ENCODE results near the gene CSH2. TPM values are rescaled to one million over a fixed set of nuclear protein-coding genes. Genes with fewer than 3 reads are reported as not detected.

Gene CSH2
- total RNA-seq, 6 experiments from 2014 or later: not detected

- TF ChIP-seq CTCF (IDR thresholded peaks at IDR 0.05): no peak
- DNase-seq: no peak
- Mint-ChIP-seq H3K36me3 (ENCODE audit: low read depth) (peaks cover 3% of the 10 kb centered on the region; the same call in 1 of the 2 replicates), H3K4me3 (no peak overlapping the region), H3K4me1 (ENCODE audit: low read depth) (peaks cover 33% of the 10 kb centered on the region), H3K27me3 (ENCODE audit: insufficient read depth) (peaks cover 2% of the 10 kb centered on the region; the same call in 1 of the 2 replicates), H3K27ac (no peak overlapping the region), H3K9me3 (no peaks in the 10 kb centered on the region)
Measured at GRCh38 chr17:63836811-63837210, 36.7 kb downstream of the CSH2 start.

GRCh38 chr17:63835167-63835720 lies 38.2 kb downstream of the CSH2 start:
- TF ChIP-seq CTCF (IDR thresholded peaks at IDR 0.05): no peak; the same call in 1 of the 2 replicates
- peaks cover 2% of the 10 kb centered on the region; the same call in 1 of the 2 replicates for H3K27me3 Mint-ChIP-seq (ENCODE audit: insufficient read depth)
- H3K9me3 Mint-ChIP-seq: no peaks in the 10 kb centered on the region
- DNase-seq: no peak
- no peak overlapping the region; the same call in 1 of the 2 replicates for H3K27ac Mint-ChIP-seq
- peaks cover 18% of the 10 kb centered on the region for H3K36me3 Mint-ChIP-seq (ENCODE audit: low read depth)
- no peak overlapping the region for H3K4me3 Mint-ChIP-seq
- H3K4me1 Mint-ChIP-seq (ENCODE audit: low read depth): peaks cover 20% of the 10 kb centered on the region

GRCh38 chr17:63834431-63835166 lies 38.9 kb downstream of the CSH2 start:
- no peaks in the 10 kb centered on the region for H3K9me3 Mint-ChIP-seq
- H3K4me1 Mint-ChIP-seq (ENCODE audit: low read depth): peaks cover 21% of the 10 kb centered on the region
- H3K27ac Mint-ChIP-seq: peak overlapping the region; percentile 79
- DNase-seq: peak; percentile 68
- peaks cover 25% of the 10 kb centered on the region for H3K36me3 Mint-ChIP-seq (ENCODE audit: low read depth)
- no peak overlapping the region for H3K4me3 Mint-ChIP-seq
- peak; percentile 70 for TF ChIP-seq CTCF (IDR thresholded peaks at IDR 0.05)
- peaks cover 2% of the 10 kb centered on the region; the same call in 1 of the 2 replicates for H3K27me3 Mint-ChIP-seq (ENCODE audit: insufficient read depth)

GRCh38 chr17:63833741-63834373 lies 39.6 kb downstream of the CSH2 start:
- Mint-ChIP-seq H3K4me1 (ENCODE audit: low read depth) (peaks cover 24% of the 10 kb centered on the region), H3K9me3 (no peaks in the 10 kb centered on the region), H3K27ac (no peak overlapping the region; the same call in 1 of the 2 replicates), H3K36me3 (ENCODE audit: low read depth) (peaks cover 27% of the 10 kb centered on the region), H3K27me3 (ENCODE audit: insufficient read depth) (peaks cover 2% of the 10 kb centered on the region; the same call in 1 of the 2 replicates), H3K4me3 (no peak overlapping the region)
- DNase-seq: no peak
- TF ChIP-seq CTCF (IDR thresholded peaks at IDR 0.05): no peak

- TF ChIP-seq CTCF (IDR thresholded peaks at IDR 0.05): no peak
- Mint-ChIP-seq H3K4me1 (ENCODE audit: low read depth) (peaks cover 24% of the 10 kb centered on the region), H3K27ac (no peak overlapping the region), H3K4me3 (no peak overlapping the region), H3K27me3 (ENCODE audit: insufficient read depth) (peaks cover 2% of the 10 kb centered on the region; the same call in 1 of the 2 replicates), H3K9me3 (no peaks in the 10 kb centered on the region), H3K36me3 (ENCODE audit: low read depth) (peaks cover 30% of the 10 kb centered on the region)
- no peak for DNase-seq
Measured at GRCh38 chr17:63833026-63833740, 40.3 kb downstream of the CSH2 start.

Data from HFFc6 (cell line).